Mucosa of stomach (tissue), 1 donor: Measurements from ENCODE around the gene SF3A2.

ENCODE experiments used
- H3K27me3 ChIP-seq: one replicate; pipeline ENCODE4 v1.7.0; 2013; ENCODE audit warnings: mild to moderate bottlenecking, low read length; ENCODE audit not compliant: control insufficient read depth, insufficient read depth
- H3K36me3 ChIP-seq: one replicate; pipeline ENCODE4 v1.7.0; 2013; ENCODE audit warnings: low read length; ENCODE audit not compliant: control insufficient read depth, insufficient read depth
- H3K4me1 ChIP-seq: one replicate; pipeline ENCODE4 v1.7.0; 2013; ENCODE audit warnings: mild to moderate bottlenecking, low read length; ENCODE audit not compliant: control insufficient read depth, insufficient read depth
- H3K4me3 ChIP-seq: one replicate; pipeline ENCODE4 v1.7.0; 2013; ENCODE audit warnings: low read length
- H3K9ac ChIP-seq: one replicate; pipeline ENCODE4 v1.7.0; 2013; ENCODE audit warnings: mild to moderate bottlenecking, low read length, moderate library complexity
- H3K9me3 ChIP-seq: one replicate; pipeline ENCODE4 v1.7.0; 2013; ENCODE audit warnings: mild to moderate bottlenecking, low read length, moderate library complexity; ENCODE audit not compliant: control insufficient read depth
- donor health status: Pancreatic carcinoma.

The SF3A2 gene

DNA sequence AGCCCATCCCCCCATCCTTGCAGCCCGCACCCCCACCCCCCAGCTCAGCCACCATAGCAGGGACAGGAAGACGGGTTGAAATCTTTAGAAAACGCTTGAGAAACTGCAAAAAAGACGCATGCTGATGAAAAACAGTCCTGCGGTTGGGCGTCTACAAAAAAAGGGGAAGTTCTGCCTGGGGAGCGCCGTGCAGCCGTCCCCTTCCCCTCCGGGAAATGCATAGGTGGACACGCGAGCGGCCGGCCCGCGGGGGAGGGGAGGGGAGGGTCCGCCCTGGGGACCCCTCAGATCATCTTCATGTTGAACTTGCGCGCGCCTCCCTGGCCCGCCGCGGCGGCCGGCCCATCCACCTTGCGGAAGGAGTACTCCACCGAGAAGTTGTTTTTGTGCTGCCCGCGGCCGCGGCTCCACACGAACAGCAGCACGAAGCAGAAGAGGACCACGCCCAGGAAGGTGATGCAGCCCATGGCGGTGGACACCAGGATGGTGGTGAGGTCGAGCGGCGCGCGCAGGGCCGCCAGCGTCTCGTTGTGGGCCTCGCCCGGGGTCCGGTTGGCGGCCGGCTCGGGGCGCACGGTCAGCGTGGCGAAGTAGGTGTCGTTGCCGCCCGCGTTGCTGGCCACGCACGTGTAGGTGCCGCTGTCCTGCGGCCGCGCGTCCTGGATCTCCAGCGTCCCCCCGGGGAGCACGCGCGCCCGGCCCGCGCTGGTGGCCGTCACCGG, 53.3 kb downstream of the SF3A2 start:
- Histone ChIP-seq H3K4me3 (no peak overlapping the region), H3K27me3 (peaks cover 79% of the 10 kb centered on the region), H3K9ac (no peak overlapping the region), H3K4me1 (peaks cover 10% of the 10 kb centered on the region), H3K36me3 (no peaks in the 10 kb centered on the region), H3K9me3 (no peaks in the 10 kb centered on the region)

DNA sequence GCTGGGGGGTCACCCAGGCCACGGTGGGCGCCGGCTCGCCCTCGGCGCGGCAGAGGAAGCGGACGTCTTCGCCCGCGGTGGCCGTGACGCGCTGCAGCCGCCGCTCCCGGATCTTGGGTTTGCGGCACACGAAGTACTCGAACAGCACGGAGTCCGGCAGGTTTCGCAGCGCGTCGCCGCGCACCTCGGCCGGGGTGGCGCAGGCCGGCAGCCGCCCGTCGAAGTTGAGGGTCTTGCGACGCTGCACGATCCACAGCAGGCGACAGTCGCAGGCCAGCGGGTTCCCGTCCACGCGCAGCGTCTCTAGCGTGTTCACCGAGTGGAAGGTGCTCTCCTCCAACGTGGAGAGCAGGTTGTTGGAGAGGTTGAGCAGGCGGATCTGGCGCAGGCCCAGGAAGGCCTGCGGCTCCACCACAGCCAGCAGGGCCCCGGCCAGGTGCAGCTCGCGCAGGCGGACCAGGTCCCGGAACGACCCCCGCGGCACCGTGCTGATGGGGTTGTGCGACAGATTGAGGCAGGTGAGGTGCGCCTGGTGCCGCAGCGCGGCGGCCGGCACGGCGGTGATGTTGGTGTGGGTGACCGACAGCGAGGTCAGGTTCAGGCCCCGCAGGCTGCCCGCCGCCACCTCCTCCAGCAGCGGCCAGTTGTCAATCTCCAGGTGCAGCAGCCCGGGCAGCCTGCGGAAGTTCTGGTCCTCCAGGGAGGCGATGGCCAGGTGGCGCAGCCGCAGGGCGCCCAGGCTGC, 54.0 kb downstream of the SF3A2 start:
- Histone ChIP-seq H3K27me3 (peaks cover 82% of the 10 kb centered on the region), H3K4me3 (no peak overlapping the region), H3K9me3 (no peaks in the 10 kb centered on the region)

DNA sequence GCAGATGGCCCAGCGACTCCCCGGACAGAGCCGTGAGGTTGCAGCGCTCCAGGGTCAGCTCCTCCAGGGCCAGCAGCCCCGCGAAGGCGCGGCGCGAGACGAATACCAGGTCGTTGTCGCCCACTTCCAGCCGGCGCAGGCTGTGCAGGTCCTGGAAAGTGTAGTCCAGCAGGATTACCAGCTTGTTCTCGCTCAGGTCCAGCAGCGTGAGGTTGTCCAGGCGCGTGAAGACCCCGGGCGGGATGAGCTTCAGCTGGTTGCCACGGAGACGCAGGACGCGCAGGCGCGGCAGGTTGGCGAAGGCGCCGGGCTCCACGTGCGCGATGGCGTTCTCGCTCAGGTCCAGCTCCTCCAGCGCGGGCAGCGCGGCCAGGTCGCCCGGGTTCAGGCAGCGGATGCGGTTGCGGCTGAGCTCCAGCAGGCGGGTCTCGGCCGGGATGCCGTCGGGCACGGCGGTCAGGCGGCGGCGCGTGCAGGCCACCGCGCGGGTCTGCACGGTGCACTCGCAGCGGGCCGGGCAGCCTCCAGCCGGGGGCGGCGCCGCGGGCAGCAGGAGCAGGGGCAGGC, 54.6 kb downstream of the SF3A2 start:
- Histone ChIP-seq H3K4me1 (peaks cover 10% of the 10 kb centered on the region), H3K4me3 (no peak overlapping the region), H3K9me3 (no peaks in the 10 kb centered on the region), H3K9ac (no peak overlapping the region), H3K27me3 (peaks cover 84% of the 10 kb centered on the region), H3K36me3 (no peaks in the 10 kb centered on the region)

More for the DNA sequence above, 54.0 kb downstream of the SF3A2 start:
- H3K9ac ChIP-seq, result no peak overlapping the region
- H3K4me1 ChIP-seq, result peaks cover 10% of the 10 kb centered on the region
- no peaks in the 10 kb centered on the region for H3K36me3 ChIP-seq

DNA sequence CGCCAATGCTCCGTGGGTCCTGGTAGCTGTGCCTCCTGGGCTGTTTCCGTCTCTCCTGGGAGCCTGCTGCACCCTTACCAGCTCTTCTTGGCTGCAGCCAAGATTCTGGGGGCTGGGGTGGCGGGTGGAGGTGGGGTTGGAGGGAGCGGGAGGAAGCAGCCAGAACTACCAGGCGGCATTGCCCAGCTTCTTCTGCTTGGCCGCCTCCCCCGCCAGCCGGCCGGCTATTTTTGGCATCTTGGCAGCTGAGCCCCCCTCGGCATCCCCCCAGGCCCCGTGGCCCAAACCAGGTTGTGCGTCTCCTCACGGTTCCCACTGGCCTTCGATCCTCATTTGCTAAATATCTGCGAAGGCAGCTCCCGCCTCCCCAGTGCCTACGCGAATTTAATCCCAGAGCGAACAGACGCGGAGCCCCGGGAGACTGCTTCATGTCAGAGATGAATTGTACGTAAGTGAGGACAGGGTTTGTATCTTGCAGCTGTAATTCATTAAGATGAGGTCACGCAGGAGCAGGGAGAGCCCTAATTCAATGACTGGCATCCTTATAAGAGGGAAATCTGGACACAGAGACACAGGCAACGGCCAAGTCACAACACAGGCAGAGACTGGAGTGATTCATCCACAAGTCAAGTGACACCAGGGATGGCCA, 58.2 kb downstream of the SF3A2 start:
- Histone ChIP-seq H3K4me3 (no peak overlapping the region), H3K27me3 (peaks cover 53% of the 10 kb centered on the region), H3K4me1 (peaks cover 10% of the 10 kb centered on the region), H3K36me3 (no peaks in the 10 kb centered on the region), H3K9ac (no peak overlapping the region), H3K9me3 (no peaks in the 10 kb centered on the region)

DNA sequence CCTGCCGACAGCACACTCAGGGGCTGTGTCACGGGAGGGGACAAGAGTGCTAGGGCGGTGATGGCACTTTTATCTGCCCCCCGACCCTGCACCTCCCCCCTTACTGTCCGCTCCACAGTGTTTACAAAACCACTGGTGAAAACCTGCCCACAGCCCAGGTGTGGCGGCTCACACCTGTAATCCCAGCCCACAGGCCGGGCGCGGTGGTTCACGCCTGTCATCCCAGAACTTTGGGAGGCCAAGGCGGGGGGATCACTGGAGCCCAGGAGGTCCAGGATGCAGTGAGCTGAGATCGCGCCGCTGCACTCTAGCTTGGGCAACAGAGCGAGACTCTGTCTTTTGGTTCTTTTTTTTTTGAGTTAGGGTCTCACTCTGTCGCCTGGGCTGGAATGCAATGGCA, 59.5 kb downstream of the SF3A2 start:
- H3K27me3 ChIP-seq, result peaks cover 49% of the 10 kb centered on the region

More for the DNA sequence above, 59.5 kb downstream of the SF3A2 start:
- peaks cover 2% of the 10 kb centered on the region for H3K4me1 ChIP-seq
- no peaks in the 10 kb centered on the region for H3K9me3 ChIP-seq
- no peak overlapping the region for H3K4me3 ChIP-seq
- H3K9ac ChIP-seq, result no peak overlapping the region
- no peaks in the 10 kb centered on the region for H3K36me3 ChIP-seq
